D721Med (cell line): Measurements from ENCODE around the gene TOLLIP.

ENCODE experiments used
- DNase-seq: peaks from one replicate; pipeline ENCODE4 v3.0.0; 2011; ENCODE audit warnings: low spot score; ENCODE audit not compliant: insufficient read length
- FAIRE-seq: peaks from 2 replicates; lab custom pipeline; 2011; peaks lifted over from hg19 to GRCh38; lab: Jason Lieb, UNC
- TF ChIP-seq, protein P1 (sequence below): IDR thresholded peaks from 2 replicates; pipeline ENCODE4 v1.5.1; 2012; ENCODE audit warnings: mild to moderate bottlenecking, control low read depth; ENCODE audit not compliant: insufficient read depth; ENCODE audit errors: missing control alignments

TOLLIP gene

DNA sequence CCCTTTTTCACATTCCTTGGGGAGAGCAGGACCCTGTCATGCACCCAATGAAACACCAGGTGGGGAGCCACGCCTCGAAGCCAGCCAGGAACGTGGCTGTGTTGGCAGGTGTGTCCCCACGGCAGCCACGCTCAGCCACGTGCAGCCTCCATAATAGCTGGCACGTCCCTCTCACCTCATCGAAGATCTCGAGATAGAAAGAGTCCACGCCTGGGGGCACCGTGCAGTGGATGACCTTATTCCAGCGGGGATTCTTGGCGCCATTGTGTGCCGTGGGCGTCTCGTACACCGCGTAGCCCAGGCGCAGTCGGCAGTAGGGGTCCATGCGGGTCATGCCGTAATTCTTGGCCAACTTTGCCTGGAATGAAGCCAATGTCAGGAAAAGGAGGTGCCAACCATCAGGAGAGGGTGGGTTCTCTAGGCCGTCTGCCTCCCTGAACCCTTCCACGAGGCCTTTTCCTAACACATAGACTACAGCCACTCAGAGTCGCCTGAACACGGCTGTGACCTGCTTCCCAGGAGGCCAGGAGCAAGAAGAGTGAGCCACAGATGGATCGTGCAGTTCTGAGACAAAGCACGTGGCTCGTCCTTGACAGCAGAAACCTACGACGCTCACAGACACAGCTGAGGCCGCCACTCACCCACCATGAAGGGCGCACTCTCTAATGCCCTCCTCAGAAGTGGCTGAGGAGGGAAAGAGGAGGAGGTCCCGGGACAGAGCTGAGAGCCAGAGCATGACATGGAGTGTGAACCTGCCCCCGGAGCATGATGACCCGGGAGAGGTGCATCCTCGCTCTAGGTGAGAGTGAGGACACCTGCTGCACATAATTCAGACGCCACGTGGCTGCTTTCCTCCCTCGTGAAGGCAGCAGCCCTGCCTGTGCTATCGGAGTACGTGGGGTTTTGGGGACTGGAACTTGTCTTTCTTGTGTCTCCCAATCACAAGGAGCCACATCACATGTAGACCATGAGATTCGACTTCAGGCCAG lies 19.1 kb downstream of the TOLLIP start:
- DNase-seq (no peak), FAIRE-seq (no peak)

DNA sequence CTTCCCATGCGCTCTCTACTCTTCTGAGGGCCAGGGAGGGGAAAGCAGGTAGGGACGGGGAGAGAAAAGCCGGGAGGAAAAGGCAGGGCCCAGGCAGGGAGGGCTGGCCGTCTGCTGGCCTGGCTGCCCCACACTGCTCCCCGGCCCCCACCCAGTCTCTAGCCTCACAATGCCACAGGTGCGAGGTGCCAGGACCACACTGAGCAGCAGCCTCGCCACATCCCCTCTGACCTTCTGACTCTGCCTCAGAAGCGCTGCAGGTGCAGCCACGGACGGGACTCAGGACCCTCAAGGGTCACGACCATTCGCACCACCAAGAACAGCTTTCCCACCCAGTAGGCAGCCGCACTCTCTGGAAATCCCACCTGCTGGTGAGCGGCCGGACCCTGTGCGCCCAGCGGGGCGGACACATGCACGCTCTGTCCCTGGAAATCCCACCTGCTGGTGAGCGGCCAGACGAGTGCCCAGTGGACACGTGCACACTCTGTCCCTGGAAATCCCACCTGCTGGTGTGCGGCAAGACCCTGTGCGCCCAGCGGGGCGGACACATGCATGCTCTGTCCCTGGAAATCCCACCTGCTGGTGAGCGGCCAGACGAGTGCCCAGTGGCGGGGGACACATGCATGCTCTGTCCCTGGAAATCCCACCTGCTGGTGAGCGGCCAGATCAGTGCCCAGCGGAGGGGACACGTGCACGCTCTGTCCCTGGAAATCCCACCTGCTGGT lies 20.1 kb downstream of the TOLLIP start:
- DNase-seq, result no peak
- TF ChIP-seq, protein P1, sequence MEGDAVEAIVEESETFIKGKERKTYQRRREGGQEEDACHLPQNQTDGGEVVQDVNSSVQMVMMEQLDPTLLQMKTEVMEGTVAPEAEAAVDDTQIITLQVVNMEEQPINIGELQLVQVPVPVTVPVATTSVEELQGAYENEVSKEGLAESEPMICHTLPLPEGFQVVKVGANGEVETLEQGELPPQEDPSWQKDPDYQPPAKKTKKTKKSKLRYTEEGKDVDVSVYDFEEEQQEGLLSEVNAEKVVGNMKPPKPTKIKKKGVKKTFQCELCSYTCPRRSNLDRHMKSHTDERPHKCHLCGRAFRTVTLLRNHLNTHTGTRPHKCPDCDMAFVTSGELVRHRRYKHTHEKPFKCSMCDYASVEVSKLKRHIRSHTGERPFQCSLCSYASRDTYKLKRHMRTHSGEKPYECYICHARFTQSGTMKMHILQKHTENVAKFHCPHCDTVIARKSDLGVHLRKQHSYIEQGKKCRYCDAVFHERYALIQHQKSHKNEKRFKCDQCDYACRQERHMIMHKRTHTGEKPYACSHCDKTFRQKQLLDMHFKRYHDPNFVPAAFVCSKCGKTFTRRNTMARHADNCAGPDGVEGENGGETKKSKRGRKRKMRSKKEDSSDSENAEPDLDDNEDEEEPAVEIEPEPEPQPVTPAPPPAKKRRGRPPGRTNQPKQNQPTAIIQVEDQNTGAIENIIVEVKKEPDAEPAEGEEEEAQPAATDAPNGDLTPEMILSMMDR, result no peak
- FAIRE-seq, result no peak

More for the DNA sequence above, 19.1 kb downstream of the TOLLIP start:
- TF ChIP-seq, protein P1, result no peak

DNA sequence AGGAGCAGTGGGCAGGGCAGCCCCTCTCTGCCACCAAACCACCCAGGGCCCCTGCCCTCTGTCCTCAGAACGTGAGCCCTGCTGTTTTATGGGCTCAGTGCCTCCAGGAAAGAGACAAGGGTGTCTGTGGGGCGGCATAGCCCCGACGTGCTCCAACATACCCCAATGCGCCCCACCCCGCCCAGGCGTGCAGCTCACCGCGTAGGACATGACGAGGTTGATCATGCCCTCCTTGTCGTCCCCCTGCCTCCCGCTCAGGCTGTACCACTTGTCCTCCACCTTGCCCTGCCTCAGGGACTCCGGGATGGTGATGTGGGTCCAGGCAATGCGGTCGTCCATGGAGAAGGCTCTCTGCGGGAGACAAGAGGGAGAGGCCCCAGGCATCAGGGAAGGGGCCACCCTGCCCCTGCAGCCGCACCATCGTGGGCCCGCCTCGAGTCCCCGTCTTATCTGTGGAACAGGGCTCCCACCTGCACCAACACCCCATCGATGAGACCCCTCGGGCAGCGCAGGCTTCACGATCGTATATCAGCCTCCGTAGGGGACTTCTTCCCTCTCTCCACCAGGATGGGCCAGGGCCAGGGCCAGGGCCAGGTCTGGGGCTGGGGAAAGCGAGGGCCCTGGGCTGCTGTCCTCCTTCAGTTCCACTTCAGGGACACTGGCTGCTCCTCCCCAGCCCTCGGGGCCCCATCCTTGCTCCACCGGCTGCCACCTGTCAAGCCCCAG lies 20.8 kb downstream of the TOLLIP start:
- no peak for DNase-seq
- no peak for FAIRE-seq
- TF ChIP-seq, protein P1, result no peak

DNA sequence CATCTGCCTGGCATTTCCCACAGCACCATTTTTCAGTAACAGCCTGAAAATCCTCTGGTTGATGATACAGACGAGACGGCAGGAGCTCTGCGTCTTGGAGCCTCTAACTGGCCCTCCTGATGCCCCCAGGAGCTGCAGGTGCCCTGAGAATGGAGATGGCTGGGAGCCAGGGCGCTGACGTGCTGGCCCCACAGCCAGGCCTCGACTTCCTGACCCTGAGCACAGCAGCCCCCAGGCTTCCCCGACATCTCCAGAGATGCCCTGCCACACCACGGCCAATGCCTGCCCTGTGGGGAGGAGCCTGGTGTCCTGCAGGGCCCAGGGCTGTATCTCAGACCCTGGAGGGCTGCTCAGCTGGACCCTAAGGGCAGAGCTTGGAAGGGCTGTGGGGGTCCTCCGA lies 21.5 kb downstream of the TOLLIP start:
- TF ChIP-seq, protein P1, result no peak
- DNase-seq (no peak), FAIRE-seq (no peak)

DNA sequence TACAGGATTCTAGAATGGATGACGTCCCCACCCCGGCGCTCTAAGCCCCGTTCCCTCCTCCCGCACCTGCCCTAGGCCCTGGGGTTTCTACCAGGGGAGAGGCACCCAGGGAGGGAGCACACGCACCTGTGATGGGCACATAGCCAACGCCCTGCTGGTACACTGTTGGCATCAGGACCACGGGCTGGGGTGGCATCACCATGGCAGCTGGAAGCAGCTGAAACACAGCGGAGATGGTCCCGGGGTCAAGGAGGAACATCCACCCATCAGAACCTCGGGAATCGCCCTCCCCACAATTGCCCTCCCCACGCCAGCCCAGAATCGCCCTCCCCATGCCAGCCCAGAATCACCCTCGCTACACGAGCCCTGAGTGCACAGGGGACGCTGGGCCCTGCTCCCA lies 23.6 kb downstream of the TOLLIP start:
- no peak for FAIRE-seq
- TF ChIP-seq, protein P1, result no peak

DNA sequence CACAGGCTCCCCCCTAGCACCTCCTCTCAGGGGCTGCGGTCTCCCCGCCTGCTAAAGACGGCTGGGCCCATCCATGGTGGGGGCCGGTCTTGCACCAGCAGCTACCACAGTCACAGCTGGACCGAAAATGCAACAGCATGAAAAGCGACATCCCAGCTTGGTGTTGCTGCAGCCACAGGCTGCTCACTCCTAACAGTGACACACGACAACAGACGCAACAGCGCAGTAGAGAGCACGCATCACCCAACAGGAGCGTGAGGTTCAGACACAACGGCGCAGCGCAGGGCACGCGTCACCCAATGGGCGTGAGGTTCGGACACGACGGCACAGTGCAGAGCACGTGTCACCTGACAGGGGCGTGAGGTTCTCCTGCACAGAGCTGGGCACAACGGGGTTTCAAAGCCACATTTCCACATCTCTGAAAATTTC lies 24.1 kb downstream of the TOLLIP start:
- TF ChIP-seq, protein P1, result no peak
- no peak for DNase-seq
- FAIRE-seq, result no peak

More for the DNA sequence above, 23.6 kb downstream of the TOLLIP start:
- no peak for DNase-seq
